GM19467 (cell line): ENCODE results near the gene LPP.

Source experiments
- ATAC-seq: cut with Tn5 transposase; IDR thresholded peaks from one replicate; pipeline ENCODE4 v1.9.1; 2021; ENCODE audit warnings: mild to moderate bottlenecking, moderate library complexity; ENCODE audit not compliant: unreplicated experiment

Gene LPP

GRCh38 chr3:188659449-188660090, 505.6 kb downstream of the LPP start:
- ATAC-seq, result no peak

- no peak for ATAC-seq
These were observed 506.5 kb downstream of the LPP start for GRCh38 chr3:188660415-188660814.

GRCh38 chr3:188661806-188662205, 507.8 kb downstream of the LPP start:
- ATAC-seq, result no peak

GRCh38 chr3:188662214-188662613, 508.3 kb downstream of the LPP start:
- ATAC-seq, result no peak

GRCh38 chr3:188662795-188663194, 508.8 kb downstream of the LPP start:
- no peak for ATAC-seq

GRCh38 chr3:188663839-188664238, 509.9 kb downstream of the LPP start:
- no peak for ATAC-seq

- ATAC-seq, result no peak
These were observed 510.8 kb downstream of the LPP start for GRCh38 chr3:188664795-188665194.

GRCh38 chr3:188667926-188668325, 514.0 kb downstream of the LPP start:
- no peak for ATAC-seq

GRCh38 chr3:188670446-188670845, 516.5 kb downstream of the LPP start:
- ATAC-seq, result no peak

- ATAC-seq, result no peak
These were observed 518.0 kb downstream of the LPP start for GRCh38 chr3:188671971-188672370.

GRCh38 chr3:188672840-188673239, 518.9 kb downstream of the LPP start:
- ATAC-seq, result no peak

- ATAC-seq, result no peak
These were observed 519.8 kb downstream of the LPP start for GRCh38 chr3:188673646-188674186.

GRCh38 chr3:188674595-188674994, 520.6 kb downstream of the LPP start:
- ATAC-seq, result no peak

GRCh38 chr3:188677344-188677743, 523.4 kb downstream of the LPP start:
- no peak for ATAC-seq

GRCh38 chr3:188680189-188680588, 526.2 kb downstream of the LPP start:
- no peak for ATAC-seq

GRCh38 chr3:188680605-188681004, 526.6 kb downstream of the LPP start:
- ATAC-seq, result no peak

- no peak for ATAC-seq
These were observed 528.4 kb downstream of the LPP start for GRCh38 chr3:188682316-188682715.

GRCh38 chr3:188683032-188683521, 529.1 kb downstream of the LPP start:
- ATAC-seq, result no peak

- ATAC-seq, result no peak
These were observed 530.3 kb downstream of the LPP start for GRCh38 chr3:188684276-188684675.

- no peak for ATAC-seq
These were observed 531.8 kb downstream of the LPP start for GRCh38 chr3:188685789-188686188.

- ATAC-seq, result no peak
These were observed 532.4 kb downstream of the LPP start for GRCh38 chr3:188686324-188686723.

GRCh38 chr3:188687389-188687788, 533.4 kb downstream of the LPP start:
- ATAC-seq, result no peak

GRCh38 chr3:188689101-188689574, 535.2 kb downstream of the LPP start:
- no peak for ATAC-seq
